ENCODE data around the gene RHBDF2. TPM values are rescaled to one million over a fixed set of nuclear protein-coding genes. Genes with fewer than 3 reads are reported as not detected.

Gene RHBDF2
- total RNA-seq, 2 donors from 2014 or later = 91.6 to 153 TPM

GRCh38 chr17:76471498-76472257 is 29.5 kb downstream of the RHBDF2 start:
- H3K27me3 ChIP-seq (replicated peaks; ENCODE audit: insufficient read depth) = no peaks in the 10 kb centered on the region
- peaks cover 6% of the 10 kb centered on the region for H3K36me3 ChIP-seq
- ATAC-seq (ENCODE audit: insufficient number of reproducible peaks, low FRiP score, low read depth) (no peak), DNase-seq (ENCODE audit: low spot score) (no peak)
- no peaks in the 10 kb centered on the region for H3K4me1 ChIP-seq (ENCODE audit: control insufficient read depth in 1 of 2, low read depth in 2 of 2)
- H3K9me3 ChIP-seq = no peaks in the 10 kb centered on the region
- no peak overlapping the region for H3K27ac ChIP-seq
- H3K4me3 ChIP-seq = no peak overlapping the region
- no peak for TF ChIP-seq CTCF (IDR thresholded peaks at IDR 0.05)

DNA sequence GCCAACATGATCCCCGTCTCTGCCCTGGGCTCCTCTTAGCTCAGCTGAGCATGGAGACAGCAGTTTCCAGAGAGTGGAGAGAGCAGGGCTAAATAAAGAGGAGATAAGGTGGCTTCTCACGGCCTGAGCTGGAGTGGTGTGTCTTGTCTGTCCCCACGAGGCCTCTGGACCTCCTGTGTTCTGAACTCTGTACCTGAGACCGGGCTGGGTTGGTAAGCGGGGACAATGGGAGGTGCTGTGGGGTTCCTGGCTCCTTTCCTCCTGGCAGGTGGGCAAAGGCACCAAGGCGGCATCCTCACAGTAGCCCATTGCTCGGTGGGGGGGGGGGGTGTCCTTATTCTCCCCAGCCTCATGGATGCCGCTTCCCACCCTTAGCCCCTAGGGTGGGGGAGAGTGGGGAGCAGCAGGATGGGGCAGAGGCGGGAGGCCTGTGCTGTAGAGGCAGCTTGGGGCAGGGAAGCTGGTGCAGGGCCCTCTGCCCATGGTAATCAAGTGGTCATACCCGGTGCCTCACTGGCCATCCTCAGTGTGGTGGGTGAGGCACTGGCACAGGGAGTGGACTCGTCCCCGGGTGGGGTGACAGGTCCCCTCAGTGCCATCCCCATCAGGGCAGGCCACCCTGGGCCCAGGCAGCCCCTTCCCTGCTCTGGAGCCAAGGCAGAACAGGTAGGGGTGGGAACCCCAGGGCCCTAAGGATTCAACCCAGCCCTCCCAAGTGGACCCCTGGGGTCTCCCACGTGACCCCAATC is 31.1 kb downstream of the RHBDF2 start:
- Histone ChIP-seq H3K36me3 (peaks cover 6% of the 10 kb centered on the region), H3K9me3 (no peaks in the 10 kb centered on the region), H3K4me1 (ENCODE audit: control insufficient read depth in 1 of 2, low read depth in 2 of 2) (no peaks in the 10 kb centered on the region), H3K27ac (no peak overlapping the region), H3K27me3 (replicated peaks; ENCODE audit: insufficient read depth) (no peaks in the 10 kb centered on the region), H3K4me3 (no peak overlapping the region)
- no peak for ATAC-seq (ENCODE audit: insufficient number of reproducible peaks, low FRiP score, low read depth)
- DNase-seq (ENCODE audit: low spot score) = no peak
- TF ChIP-seq CTCF (IDR thresholded peaks at IDR 0.05) = no peak

DNA sequence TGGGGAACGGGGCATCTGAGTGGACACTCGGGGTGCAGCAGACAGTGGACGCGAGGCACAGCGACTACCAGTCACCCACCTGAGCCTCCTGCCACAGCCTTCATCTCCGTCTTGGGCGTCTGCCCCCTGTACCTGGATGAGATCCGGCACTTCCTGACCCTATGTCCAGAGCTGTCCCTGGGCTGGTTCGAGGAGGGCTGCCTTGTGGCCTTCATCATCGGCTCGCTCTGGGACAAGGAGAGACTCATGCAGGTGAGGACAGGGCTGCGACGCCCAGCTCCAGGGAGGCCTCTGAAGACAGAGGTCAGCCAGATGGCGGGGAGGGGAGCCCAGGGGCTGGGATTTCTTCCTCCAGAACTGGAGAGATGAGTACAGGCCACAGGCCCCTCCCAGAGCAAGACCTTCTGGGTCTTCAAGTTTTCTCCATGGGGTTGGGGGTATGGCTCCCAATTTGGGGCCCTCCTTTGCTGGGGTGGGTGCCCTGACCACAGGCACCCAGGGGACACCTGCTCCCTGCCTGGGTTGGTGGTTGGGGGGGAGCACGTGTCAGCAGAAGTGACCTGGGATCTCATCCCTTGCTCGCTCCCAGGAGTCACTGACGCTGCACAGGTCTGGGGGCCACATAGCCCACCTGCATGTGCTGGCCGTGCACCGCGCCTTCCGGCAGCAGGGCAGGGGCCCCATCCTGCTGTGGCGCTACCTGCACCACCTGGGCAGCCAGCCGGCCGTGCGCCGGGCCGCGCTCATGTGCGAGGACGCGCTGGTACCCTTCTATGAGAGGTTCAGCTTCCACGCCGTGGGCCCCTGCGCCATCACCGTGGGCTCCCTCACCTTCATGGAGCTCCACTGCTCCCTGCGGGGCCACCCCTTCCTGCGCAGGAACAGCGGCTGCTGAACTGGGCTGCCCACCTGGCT is 31.9 kb downstream of the RHBDF2 start:
- no peak for ATAC-seq (ENCODE audit: insufficient number of reproducible peaks, low FRiP score, low read depth)

DNA sequence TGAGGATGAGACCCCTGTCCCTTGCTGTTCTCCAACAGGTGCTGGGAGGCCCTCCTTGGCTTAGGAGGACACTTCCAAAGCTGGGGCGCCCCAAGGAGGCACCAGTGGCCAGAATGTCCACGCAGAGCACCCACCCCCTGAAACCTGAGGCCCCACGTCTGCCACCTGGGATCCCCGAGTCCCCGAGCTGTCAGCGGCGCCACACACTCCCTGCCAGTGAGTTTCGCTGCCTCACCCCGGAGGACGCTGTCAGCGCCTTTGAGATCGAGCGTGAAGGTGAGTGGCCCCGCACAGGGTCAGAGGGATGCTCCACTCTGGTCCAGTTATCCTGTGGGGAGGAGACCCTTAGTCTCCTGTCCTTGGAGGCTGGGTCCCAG is 32.6 kb downstream of the RHBDF2 start:
- Histone ChIP-seq H3K27me3 (replicated peaks; ENCODE audit: insufficient read depth) (no peaks in the 10 kb centered on the region), H3K9me3 (no peaks in the 10 kb centered on the region), H3K27ac (no peak overlapping the region), H3K36me3 (peaks cover 6% of the 10 kb centered on the region), H3K4me1 (ENCODE audit: control insufficient read depth in 1 of 2, low read depth in 2 of 2) (no peaks in the 10 kb centered on the region), H3K4me3 (no peak overlapping the region)
- TF ChIP-seq CTCF (IDR thresholded peaks at IDR 0.05) = no peak
- DNase-seq (ENCODE audit: low spot score) = no peak
- no peak for ATAC-seq (ENCODE audit: insufficient number of reproducible peaks, low FRiP score, low read depth)

More for the DNA sequence above, 31.9 kb downstream of the RHBDF2 start:
- no peaks in the 10 kb centered on the region for H3K9me3 ChIP-seq
- H3K27ac ChIP-seq = no peak overlapping the region
- no peaks in the 10 kb centered on the region for H3K27me3 ChIP-seq (replicated peaks; ENCODE audit: insufficient read depth)
- peaks cover 6% of the 10 kb centered on the region for H3K36me3 ChIP-seq
- H3K4me3 ChIP-seq = no peak overlapping the region
- DNase-seq (ENCODE audit: low spot score) = no peak
- no peaks in the 10 kb centered on the region for H3K4me1 ChIP-seq (ENCODE audit: control insufficient read depth in 1 of 2, low read depth in 2 of 2)
- TF ChIP-seq CTCF (IDR thresholded peaks at IDR 0.05) = no peak

Data from thoracic aorta (tissue), 2 donors.